ENCODE measurements around the gene GID8.
A peak's percentile ranks its signal among the peaks of the same experiment; 100 is the strongest.

The GID8 gene

GRCh38 chr20:62923669-62924441 lies 14.1 kb upstream of the GID8 start:
- Mint-ChIP-seq H3K27me3 (no peaks in the 10 kb centered on the region), H3K27ac (peak overlapping the region; percentile 93), H3K4me1 (ENCODE audit: low read depth) (peaks cover 80% of the 10 kb centered on the region), H3K9me3 (no peaks in the 10 kb centered on the region), H3K36me3 (ENCODE audit: low read depth) (peaks cover 47% of the 10 kb centered on the region), H3K4me3 (peak overlapping the region; percentile 93)
- no peak for DNase-seq

GRCh38 chr20:62924442-62925075 lies 13.4 kb upstream of the GID8 start:
- Mint-ChIP-seq H3K27me3 (no peaks in the 10 kb centered on the region), H3K36me3 (ENCODE audit: low read depth) (peaks cover 42% of the 10 kb centered on the region), H3K9me3 (no peaks in the 10 kb centered on the region), H3K4me3 (peak overlapping the region; percentile 93), H3K4me1 (ENCODE audit: low read depth) (peaks cover 75% of the 10 kb centered on the region), H3K27ac (peak overlapping the region; percentile 93)
- no peak for DNase-seq

- Mint-ChIP-seq H3K4me3 (peak overlapping the region; percentile 93), H3K4me1 (ENCODE audit: low read depth) (peaks cover 75% of the 10 kb centered on the region), H3K27ac (peak overlapping the region; percentile 93), H3K27me3 (no peaks in the 10 kb centered on the region), H3K36me3 (ENCODE audit: low read depth) (peaks cover 42% of the 10 kb centered on the region), H3K9me3 (no peaks in the 10 kb centered on the region)
- no peak for DNase-seq
Observed at GRCh38 chr20:62925076-62925419, 12.9 kb upstream of the GID8 start.

DNA sequence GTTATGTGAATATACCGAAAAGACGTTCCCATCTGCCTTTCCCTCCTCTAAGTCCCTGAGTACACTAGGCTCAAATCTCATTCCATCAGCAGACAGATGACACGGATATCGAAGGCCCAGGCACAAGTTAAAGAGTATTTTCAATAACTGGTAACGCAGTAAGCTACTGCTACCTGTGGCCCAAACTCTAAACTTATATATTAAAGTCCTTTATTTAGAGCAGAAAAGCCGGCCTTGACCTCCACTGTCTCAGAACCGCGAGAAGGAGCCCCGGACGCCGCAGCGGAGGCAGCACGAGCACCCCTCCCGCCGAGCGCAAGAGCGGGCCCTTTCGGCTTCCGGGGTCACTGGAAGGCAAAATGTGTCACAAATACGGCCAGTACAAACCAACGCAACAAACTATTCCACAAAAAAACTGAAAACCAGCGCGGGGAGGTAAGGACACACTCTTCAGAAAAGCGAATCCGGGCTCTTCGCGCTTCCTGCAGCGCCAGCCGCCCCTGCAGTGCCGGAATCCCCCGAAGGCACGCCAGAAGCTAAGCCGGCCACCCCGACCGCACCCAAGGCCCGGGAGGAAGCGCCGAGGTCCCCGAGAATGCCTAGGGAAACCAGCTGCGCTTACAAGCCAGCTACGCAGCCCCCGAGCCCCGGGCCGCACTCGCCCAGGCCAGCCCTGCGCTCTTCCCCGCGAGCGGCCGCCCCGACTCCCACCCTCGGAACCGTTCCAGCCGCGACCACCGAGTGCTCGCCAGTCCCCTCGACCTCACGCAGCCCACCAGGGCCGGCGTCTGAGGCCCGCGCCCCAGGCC lies 12.3 kb upstream of the GID8 start:
- Mint-ChIP-seq H3K27me3 (no peaks in the 10 kb centered on the region), H3K4me3 (peak overlapping the region; percentile 93), H3K9me3 (no peaks in the 10 kb centered on the region), H3K27ac (peak overlapping the region; percentile 93), H3K4me1 (ENCODE audit: low read depth) (peaks cover 75% of the 10 kb centered on the region), H3K36me3 (ENCODE audit: low read depth) (peaks cover 37% of the 10 kb centered on the region)
- DNase-seq = peak; percentile 68

DNA sequence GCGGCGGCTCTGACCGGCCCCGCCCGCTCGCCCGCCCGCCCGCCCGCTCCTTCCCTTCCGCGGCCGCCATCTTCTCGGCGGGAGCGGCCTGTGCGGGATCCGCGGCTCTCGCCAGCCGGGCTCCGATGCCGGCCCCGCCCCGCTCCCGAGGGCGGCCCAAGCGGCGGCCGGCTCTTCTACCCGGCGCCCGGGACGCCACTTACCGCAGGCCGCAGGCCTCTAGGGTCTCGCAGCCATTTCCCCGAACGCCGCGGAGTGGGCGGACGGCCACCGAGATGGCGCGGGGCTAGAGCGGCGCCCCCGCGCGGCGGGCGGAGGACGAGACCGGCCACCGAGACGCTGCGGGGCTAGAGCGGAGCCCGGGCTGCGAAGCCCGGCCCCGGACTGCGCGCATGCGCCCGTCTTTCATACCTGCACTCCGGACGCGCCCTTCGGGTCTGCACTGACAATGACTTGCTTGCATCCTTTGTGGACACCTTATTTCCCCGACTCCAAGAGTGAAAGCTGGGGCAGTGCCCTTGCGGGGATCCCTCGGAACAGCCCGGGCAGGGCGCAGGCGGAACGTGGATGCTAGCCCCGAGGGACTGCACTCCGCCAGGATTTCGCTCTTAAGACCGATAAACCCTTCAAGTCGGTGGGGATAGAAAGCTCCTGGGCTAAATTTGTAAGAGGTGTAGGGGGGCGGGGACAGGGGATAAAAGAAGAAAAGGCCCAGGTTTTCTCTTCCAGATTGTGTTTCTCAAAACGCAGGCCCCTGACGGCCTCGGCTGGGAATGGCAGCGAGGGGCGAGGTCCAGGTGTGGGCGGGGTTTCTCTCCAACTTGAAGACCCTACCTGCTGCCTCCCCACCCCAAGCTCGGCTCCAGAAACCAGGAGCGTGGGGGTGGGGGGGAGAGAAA lies 11.5 kb upstream of the GID8 start, which contains the start of gene DIDO1:
Gene DIDO1 (minus strand): TSS at position 277 of the 899 bp plus-strand sequence.
- H3K4me1 Mint-ChIP-seq (ENCODE audit: low read depth) = peaks cover 75% of the 10 kb centered on the region
- peak within 1 kb of the TSS; percentile 93 for H3K4me3 Mint-ChIP-seq
- H3K27ac Mint-ChIP-seq = peak within 1 kb of the TSS; percentile 93
- DNase-seq = peak; percentile 93
- peaks cover 39% of the 10 kb centered on the region for H3K36me3 Mint-ChIP-seq (ENCODE audit: low read depth)
- no peaks in the 10 kb centered on the region for H3K9me3 Mint-ChIP-seq
- H3K27me3 Mint-ChIP-seq = no peaks in the 10 kb centered on the region

DNA sequence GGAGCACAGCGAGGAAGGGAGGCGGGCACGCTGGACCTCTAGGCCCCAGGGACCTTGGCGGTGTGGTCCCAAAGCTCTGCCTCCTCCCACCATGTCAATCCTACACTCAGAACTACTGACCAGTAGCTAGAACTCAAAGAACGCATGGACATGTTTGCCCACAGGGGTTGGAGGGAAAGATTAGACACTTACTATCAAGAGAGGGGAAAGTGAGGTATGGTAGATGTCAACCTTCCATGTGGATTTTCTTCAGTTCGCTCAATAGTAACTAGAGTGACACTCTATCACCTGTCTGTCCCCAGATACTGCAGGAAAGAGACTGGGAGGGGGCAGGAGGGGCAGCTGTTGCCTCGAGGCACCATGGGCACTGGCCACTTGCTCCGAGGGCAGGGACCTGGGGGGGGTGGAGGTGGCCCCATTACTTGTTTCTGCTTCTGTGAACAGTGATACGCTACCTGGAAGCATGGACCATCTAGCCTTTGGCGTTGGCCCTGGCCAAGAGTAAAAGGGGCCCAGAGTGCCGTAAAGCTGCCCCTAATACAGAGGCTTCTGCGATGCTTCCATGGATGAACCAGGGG lies 10.7 kb upstream of the GID8 start:
- peaks cover 44% of the 10 kb centered on the region for H3K36me3 Mint-ChIP-seq (ENCODE audit: low read depth)
- H3K4me3 Mint-ChIP-seq = peak overlapping the region; percentile 93
- peak overlapping the region; percentile 65 for H3K27ac Mint-ChIP-seq
- H3K9me3 Mint-ChIP-seq = no peaks in the 10 kb centered on the region
- no peak for DNase-seq
- no peaks in the 10 kb centered on the region for H3K27me3 Mint-ChIP-seq
- peaks cover 77% of the 10 kb centered on the region for H3K4me1 Mint-ChIP-seq (ENCODE audit: low read depth)

GRCh38 chr20:62928246-62928939 lies 9.6 kb upstream of the GID8 start:
- Mint-ChIP-seq H3K4me3 (peak overlapping the region; percentile 85), H3K4me1 (ENCODE audit: low read depth) (peaks cover 65% of the 10 kb centered on the region), H3K9me3 (no peaks in the 10 kb centered on the region), H3K27ac (peak overlapping the region; percentile 65), H3K36me3 (ENCODE audit: low read depth) (peaks cover 44% of the 10 kb centered on the region), H3K27me3 (no peaks in the 10 kb centered on the region)
- DNase-seq = no peak

- Mint-ChIP-seq H3K4me3 (peak overlapping the region; percentile 85), H3K27me3 (no peaks in the 10 kb centered on the region), H3K36me3 (ENCODE audit: low read depth) (peaks cover 42% of the 10 kb centered on the region), H3K9me3 (no peaks in the 10 kb centered on the region), H3K4me1 (ENCODE audit: low read depth) (peaks cover 59% of the 10 kb centered on the region), H3K27ac (peak overlapping the region; percentile 84)
- peak; percentile 71 for DNase-seq
Observed at GRCh38 chr20:62929051-62929538, 8.9 kb upstream of the GID8 start.

GRCh38 chr20:62931464-62931863 lies 6.5 kb upstream of the GID8 start:
- peaks cover 48% of the 10 kb centered on the region for H3K4me1 Mint-ChIP-seq (ENCODE audit: low read depth)
- no peaks in the 10 kb centered on the region for H3K27me3 Mint-ChIP-seq
- H3K36me3 Mint-ChIP-seq (ENCODE audit: low read depth) = peaks cover 25% of the 10 kb centered on the region
- DNase-seq = no peak
- peak overlapping the region; percentile 84 for H3K27ac Mint-ChIP-seq
- H3K9me3 Mint-ChIP-seq = no peaks in the 10 kb centered on the region
- no peak overlapping the region for H3K4me3 Mint-ChIP-seq

DNA sequence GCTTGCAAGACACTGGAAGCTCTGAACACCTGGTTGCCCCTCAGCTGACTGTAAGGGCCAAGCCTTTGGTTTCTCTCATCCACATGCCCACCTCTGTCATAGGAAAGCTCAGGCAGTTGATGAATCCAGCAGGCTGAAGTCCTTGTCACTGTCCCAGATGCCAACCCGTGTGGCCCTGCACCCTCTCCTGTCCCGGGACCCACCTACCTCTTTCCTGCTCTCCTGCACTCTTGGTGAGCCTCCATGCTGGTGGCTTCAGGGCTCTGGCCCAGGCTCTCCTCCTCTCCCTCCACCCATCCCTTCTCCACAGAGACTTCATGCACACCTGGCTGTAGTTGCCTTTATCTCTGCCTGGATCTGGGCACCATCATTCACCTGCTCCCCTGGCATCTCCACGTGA lies 4.0 kb upstream of the GID8 start:
- H3K9me3 Mint-ChIP-seq = no peaks in the 10 kb centered on the region
- no peak for DNase-seq
- peaks cover 28% of the 10 kb centered on the region for H3K4me1 Mint-ChIP-seq (ENCODE audit: low read depth)
- H3K27me3 Mint-ChIP-seq = no peaks in the 10 kb centered on the region
- H3K36me3 Mint-ChIP-seq (ENCODE audit: low read depth) = peaks cover 29% of the 10 kb centered on the region
- H3K27ac Mint-ChIP-seq = no peak overlapping the region
- no peak overlapping the region for H3K4me3 Mint-ChIP-seq

GRCh38 chr20:62935204-62935967 lies 2.6 kb upstream of the GID8 start:
- H3K4me1 Mint-ChIP-seq (ENCODE audit: low read depth) = peaks cover 29% of the 10 kb centered on the region
- H3K9me3 Mint-ChIP-seq = no peaks in the 10 kb centered on the region
- no peak for DNase-seq
- no peaks in the 10 kb centered on the region for H3K27me3 Mint-ChIP-seq
- no peak overlapping the region for H3K4me3 Mint-ChIP-seq
- H3K27ac Mint-ChIP-seq = no peak overlapping the region
- H3K36me3 Mint-ChIP-seq (ENCODE audit: low read depth) = peaks cover 34% of the 10 kb centered on the region

GRCh38 chr20:62935968-62936585 lies 1.9 kb upstream of the GID8 start:
- Mint-ChIP-seq H3K36me3 (ENCODE audit: low read depth) (peaks cover 39% of the 10 kb centered on the region), H3K27me3 (no peaks in the 10 kb centered on the region), H3K27ac (peak overlapping the region; percentile 98), H3K9me3 (no peaks in the 10 kb centered on the region), H3K4me1 (ENCODE audit: low read depth) (peaks cover 29% of the 10 kb centered on the region), H3K4me3 (no peak overlapping the region)
- DNase-seq = no peak

All from activated T-cell treated with anti-CD3 and anti-CD28 coated beads, Interleukin-2, amount 50 U/mL, for 24 hours (primary cell).